Osteocyte (in vitro differentiated cells): ENCODE measurements around the gene JCAD. TPM values are rescaled to one million over a fixed set of nuclear protein-coding genes. Genes with fewer than 3 reads are reported as not detected.

ENCODE experiments used
- DNase-seq: peaks from one replicate; pipeline ENCODE4 v3.0.0; 2021; ENCODE audit warnings: mixed read lengths; ENCODE audit not compliant: unreplicated experiment; ENCODE audit errors: extremely low spot score
- H3K27ac Mint-ChIP-seq: one replicate; pipeline ENCODE4 v1.8.0; 2021; ENCODE audit warnings: mild to moderate bottlenecking, mixed read lengths; ENCODE audit not compliant: unreplicated experiment
- H3K27me3 Mint-ChIP-seq: one replicate; pipeline ENCODE4 v1.8.0; 2021; ENCODE audit warnings: mixed read lengths; ENCODE audit not compliant: unreplicated experiment
- H3K36me3 Mint-ChIP-seq: one replicate; pipeline ENCODE4 v1.8.0; 2021; ENCODE audit warnings: mixed read lengths; ENCODE audit not compliant: unreplicated experiment
- H3K4me1 Mint-ChIP-seq: one replicate; pipeline ENCODE4 v1.8.0; 2021; ENCODE audit warnings: mixed read lengths; ENCODE audit not compliant: unreplicated experiment
- H3K4me3 Mint-ChIP-seq: one replicate; pipeline ENCODE4 v1.8.0; 2021; ENCODE audit warnings: mild to moderate bottlenecking, moderate library complexity, mixed read lengths; ENCODE audit not compliant: unreplicated experiment
- H3K9me3 Mint-ChIP-seq: one replicate; pipeline ENCODE4 v1.8.0; 2021; ENCODE audit warnings: mixed read lengths; ENCODE audit not compliant: unreplicated experiment
- total RNA-seq: library from RNA; stranded (reverse); gene quantifications from 2 replicates; pipeline ENCODE4 v1.2.1, GENCODE V29; 2021
- TF ChIP-seq, protein P1 (sequence below): fragments of 200-600 bp; sonication (generic); IDR thresholded peaks from 2 replicates; pipeline ENCODE4 v1.5.0; 2021; ENCODE audit warnings: antibody characterized with exemption, mild to moderate bottlenecking, moderate library complexity

JCAD gene
- total RNA-seq, 1 donor from 2014 or later, result 7.5 TPM

GRCh38 chr10:30092151-30092790 is 32.9 kb upstream of the JCAD start:
- no peak for DNase-seq
- Mint-ChIP-seq H3K9me3 (no peaks in the 10 kb centered on the region), H3K4me3 (no peak overlapping the region), H3K27me3 (peaks cover 18% of the 10 kb centered on the region), H3K36me3 (no peaks in the 10 kb centered on the region), H3K4me1 (peaks cover 5% of the 10 kb centered on the region), H3K27ac (no peak overlapping the region)
- TF ChIP-seq, protein P1, sequence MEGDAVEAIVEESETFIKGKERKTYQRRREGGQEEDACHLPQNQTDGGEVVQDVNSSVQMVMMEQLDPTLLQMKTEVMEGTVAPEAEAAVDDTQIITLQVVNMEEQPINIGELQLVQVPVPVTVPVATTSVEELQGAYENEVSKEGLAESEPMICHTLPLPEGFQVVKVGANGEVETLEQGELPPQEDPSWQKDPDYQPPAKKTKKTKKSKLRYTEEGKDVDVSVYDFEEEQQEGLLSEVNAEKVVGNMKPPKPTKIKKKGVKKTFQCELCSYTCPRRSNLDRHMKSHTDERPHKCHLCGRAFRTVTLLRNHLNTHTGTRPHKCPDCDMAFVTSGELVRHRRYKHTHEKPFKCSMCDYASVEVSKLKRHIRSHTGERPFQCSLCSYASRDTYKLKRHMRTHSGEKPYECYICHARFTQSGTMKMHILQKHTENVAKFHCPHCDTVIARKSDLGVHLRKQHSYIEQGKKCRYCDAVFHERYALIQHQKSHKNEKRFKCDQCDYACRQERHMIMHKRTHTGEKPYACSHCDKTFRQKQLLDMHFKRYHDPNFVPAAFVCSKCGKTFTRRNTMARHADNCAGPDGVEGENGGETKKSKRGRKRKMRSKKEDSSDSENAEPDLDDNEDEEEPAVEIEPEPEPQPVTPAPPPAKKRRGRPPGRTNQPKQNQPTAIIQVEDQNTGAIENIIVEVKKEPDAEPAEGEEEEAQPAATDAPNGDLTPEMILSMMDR, result no peak

DNA sequence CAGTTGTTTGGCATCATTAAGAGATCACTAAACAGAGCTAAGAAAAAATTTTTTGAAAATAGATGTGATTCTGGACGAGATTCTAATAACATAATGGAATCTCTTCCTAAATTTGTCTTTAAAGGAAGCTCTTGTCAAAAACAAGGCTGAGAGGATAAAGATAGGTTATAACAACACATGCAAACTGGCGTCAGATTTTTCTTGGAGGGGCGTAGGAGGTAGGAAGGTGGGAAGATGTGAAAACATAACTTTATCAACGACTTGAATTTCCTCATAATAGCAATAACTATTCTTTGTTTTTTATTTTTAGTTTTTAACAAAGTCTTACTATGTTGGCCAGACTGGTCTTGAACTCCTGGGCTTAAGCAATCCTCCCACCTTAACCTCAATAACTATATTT is 31.8 kb upstream of the JCAD start:
- Mint-ChIP-seq H3K4me1 (peaks cover 5% of the 10 kb centered on the region), H3K27me3 (peaks cover 14% of the 10 kb centered on the region), H3K4me3 (no peak overlapping the region), H3K9me3 (no peaks in the 10 kb centered on the region), H3K27ac (no peak overlapping the region), H3K36me3 (no peaks in the 10 kb centered on the region)
- TF ChIP-seq, protein P1, result no peak
- DNase-seq, result no peak

DNA sequence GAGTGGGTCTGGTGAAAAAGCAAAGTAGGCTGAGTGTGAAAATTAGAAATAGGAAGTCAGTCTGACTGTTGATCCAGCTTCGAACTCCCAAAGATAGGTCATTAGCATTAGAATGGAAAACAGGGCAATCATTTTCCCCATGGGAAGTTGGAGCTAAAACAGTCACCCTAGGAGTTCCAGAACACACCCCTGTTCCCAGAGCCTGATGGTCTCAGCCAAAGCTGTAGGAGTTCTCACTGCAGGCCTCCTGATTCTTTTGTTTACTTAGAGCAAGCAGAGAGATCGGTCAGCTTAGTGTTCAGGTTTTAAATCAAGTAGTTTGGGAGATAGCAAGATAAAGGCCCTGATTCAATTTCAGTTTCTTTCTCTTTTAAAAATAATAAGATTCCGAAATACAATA is 28.8 kb upstream of the JCAD start:
- DNase-seq, result no peak
- H3K4me1 Mint-ChIP-seq, result peaks cover 5% of the 10 kb centered on the region
- no peaks in the 10 kb centered on the region for H3K36me3 Mint-ChIP-seq
- H3K4me3 Mint-ChIP-seq, result no peak overlapping the region
- H3K27me3 Mint-ChIP-seq, result peaks cover 19% of the 10 kb centered on the region
- no peaks in the 10 kb centered on the region for H3K9me3 Mint-ChIP-seq
- TF ChIP-seq, protein P1, result no peak
- peak overlapping the region; percentile 1 for H3K27ac Mint-ChIP-seq

DNA sequence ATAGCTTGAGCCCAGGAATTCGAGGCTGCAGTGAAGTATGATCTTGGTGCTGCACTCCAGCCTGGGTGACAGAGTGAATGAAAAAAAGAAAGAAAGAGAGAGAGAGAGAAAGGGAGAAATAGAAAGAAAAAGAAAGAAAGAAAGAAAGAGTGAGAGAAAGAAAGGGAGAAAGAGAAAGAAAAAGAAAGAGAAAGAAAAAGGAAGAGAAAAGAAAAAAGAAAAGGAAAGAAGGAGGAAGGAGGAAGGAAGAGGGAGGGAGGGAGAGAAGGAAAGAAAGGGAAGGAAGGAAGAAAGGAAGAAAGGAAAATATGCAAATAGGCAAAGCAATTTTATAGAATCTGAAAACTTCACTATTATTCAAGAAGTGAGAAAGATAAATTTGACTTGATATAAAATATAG is 24.5 kb upstream of the JCAD start:
- TF ChIP-seq, protein P1, result no peak
- DNase-seq, result no peak
- no peak overlapping the region for H3K27ac Mint-ChIP-seq
- no peaks in the 10 kb centered on the region for H3K36me3 Mint-ChIP-seq
- peaks cover 5% of the 10 kb centered on the region for H3K4me1 Mint-ChIP-seq
- peaks cover 27% of the 10 kb centered on the region for H3K27me3 Mint-ChIP-seq
- H3K9me3 Mint-ChIP-seq, result peaks cover 4% of the 10 kb centered on the region
- no peak overlapping the region for H3K4me3 Mint-ChIP-seq

DNA sequence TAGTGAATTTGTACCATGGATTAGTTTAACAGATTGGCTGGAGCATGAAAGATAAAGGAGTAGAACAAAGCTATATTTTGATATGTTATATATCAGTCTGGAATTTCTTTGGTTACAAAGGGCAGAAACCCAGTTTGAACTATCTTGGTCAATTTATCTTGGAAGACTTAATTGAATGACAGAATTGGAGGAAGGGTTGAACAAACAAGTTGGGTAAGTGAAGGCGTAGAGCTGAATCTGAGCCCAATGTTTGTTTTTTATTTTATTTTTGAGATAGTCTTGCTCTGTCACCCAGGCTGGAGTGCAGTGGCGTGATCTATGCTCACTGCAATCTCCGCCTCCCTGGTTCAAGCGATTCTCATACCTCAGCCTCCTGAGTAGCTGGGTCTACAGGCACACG is 21.8 kb upstream of the JCAD start:
- Mint-ChIP-seq H3K4me1 (no peaks in the 10 kb centered on the region), H3K4me3 (no peak overlapping the region), H3K27ac (no peak overlapping the region), H3K9me3 (peaks cover 4% of the 10 kb centered on the region), H3K27me3 (peaks cover 41% of the 10 kb centered on the region), H3K36me3 (no peaks in the 10 kb centered on the region)
- TF ChIP-seq, protein P1, result no peak
- DNase-seq, result no peak
